Activated naive CD4-positive, alpha-beta T cell (primary cell): ENCODE results near the gene TDRD9.

Experiments
- DNase-seq, 4 experiments: peaks; one replicate each; lab custom pipeline; 2025; lab: John Stamatoyannopoulos, UW

Gene TDRD9

DNA sequence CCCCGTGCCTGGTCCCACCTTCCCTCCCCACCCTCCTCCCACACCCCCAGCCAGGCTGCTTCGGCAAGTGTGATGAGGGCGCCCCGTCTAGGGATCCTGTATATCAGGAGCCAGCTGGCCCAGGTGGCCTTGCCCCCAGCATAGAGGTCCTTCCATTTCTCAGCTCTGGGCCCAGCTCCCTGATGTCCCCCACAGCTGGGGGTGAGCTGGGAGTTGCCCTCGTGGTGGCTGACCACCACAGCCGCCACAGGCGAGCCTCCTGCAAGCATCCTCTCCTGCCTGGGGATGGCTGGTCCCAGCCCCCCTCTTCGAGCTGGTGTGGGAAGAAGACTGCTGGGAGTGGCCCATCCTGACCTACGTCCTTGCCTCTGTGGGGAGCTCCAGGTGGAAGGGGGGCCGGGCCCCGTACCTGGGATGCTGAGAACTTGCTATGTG lies 164.7 kb downstream of the TDRD9 start:
- DNase-seq: no peak

- no peak for DNase-seq
These were observed 165.3 kb downstream of the TDRD9 start for GRCh38 chr14:104093366-104094055.

DNA sequence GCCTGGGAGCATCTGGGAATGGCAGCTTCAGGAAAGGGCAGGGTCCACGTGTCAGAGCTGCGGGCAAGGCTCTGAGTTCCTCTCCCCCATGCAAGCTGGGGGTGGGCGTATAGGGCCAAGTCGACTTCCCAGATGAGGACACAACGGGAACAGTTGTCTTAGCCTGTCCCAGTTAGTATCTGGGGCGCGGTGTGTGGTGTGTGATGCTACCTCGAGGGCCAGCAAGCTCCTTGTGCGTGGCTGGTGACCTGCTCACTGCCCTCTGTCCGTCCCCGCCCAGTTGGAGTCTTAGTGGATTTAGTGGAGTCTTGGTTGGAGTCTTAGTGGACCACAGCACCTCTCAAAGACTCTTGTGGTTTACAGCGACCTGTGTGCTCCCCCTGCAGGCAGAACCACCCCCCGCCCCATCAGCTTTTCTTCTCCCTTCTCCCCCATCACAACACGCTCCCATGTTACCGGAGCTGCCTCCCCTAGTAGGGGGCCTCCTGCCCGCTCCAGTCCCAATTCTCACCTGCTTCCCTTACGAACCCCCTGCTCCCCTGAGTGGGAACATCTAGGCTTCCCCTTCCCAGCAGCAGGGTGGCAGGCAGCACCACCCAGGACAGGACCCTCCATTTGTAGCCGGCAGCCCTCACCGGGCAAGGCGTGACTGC lies 165.9 kb downstream of the TDRD9 start:
- no peak for DNase-seq

- peak; percentile 47 to 79 (median 63) for DNase-seq
These were observed 166.6 kb downstream of the TDRD9 start for GRCh38 chr14:104094709-104095425.

GRCh38 chr14:104095426-104096310 lies 167.4 kb downstream of the TDRD9 start:
- no peak for DNase-seq

DNA sequence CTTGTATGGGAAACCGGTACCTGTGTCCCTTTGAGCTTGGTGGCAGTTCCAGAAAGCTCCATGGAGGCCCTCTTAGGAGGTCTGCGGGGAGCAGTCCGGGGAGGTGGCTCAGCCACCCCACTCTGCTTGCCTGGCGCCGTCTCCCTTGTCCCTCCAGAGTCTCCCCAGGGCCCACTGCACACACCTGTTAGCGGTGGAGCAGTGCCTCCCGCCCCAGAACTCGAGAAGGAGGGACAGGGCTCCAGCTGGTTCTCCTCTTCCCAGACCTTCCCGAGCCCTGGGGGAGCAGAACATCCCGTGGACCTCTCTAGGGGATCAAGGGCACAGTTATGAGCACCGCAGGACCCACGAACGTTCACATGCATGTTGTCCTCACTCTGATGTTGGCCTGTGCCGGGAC lies 168.1 kb downstream of the TDRD9 start:
- DNase-seq: no peak

DNA sequence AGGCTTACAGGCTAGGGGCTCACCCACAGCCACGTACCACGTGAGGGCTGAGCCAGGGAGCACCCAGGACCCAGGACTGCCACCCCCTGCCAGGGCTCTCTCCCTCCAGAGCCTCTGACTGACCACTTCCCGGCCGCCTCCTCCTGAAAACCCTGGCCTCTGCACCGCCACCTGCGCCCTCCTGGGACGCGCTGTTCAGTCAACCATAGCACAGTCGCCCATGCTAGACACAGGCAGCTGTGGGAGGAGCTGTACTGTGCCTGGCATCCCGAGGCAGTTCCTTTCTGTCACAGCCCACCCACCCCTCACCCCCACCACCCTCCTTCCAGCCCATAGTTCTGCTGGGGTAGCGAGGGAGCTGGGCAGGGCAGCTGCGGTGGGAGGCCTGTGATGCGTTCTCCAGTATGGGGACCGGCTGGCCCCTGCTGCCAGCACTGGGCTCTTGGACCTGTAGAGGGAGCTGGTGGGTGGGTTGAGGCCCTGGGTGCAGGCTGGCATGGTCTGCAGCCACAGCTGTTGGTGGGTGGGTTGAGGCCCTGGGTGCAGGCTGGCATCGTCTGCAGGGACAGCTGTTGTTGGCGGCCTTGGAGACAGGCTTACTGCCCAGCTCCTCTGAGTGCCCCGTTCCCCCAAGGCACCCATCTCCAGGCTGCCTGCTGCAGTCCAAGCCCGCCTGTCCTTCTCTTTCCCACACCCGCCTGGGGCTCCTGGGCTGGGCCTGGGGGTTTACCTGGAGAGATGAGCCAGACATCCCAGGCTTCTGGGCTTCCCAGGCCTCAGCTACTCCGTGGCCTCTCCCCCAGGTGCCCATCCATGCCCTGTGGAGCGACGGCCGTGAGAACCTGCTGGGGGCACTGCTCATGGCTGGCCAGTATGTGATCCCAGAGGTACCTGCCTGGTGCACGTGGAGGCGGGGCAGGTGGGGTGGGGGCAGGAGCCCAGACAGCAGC lies 168.8 kb downstream of the TDRD9 start:
- no peak for DNase-seq

DNA sequence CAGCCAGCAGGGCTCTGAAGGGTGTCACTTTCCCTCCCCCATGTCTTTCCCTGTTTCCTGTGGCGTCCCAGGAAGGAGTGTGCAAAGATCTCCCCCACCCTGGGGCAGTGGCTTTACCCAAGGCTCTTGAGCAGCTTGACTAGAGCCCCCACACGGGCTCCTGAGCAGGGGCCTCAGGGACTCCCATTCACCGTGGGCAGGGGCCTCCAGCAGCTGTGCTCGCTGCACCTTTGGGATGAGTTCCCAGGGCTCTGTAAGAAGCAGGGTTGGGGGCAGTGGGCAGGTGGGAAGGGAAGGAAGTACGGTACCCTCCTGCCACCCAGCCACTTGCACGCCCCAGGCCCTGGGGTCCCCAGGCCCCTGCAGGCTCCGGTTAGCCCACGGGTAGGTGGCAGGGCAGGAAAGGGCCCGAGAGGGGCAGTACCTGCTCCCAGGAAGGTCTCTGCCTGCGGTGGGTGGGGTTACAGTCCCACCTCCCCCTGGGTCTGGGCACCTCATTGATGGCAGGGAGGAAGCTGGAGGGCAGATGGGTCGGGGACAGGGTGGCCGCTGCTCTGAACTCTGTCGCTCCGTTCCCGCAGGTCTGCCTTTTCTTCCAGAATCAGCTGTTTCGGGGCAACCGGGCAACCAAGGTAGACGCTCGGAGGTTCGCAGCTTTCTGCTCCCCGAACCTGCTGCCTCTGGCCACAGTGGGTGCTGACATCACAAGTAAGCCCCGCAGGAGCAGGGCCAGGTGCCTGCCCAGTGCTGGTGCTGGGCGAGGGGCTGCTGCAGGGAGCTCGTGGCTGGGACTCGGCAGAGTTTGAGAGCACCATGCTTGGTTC lies 170.2 kb downstream of the TDRD9 start:
- no peak for DNase-seq

- no peak for DNase-seq
These were observed 171.1 kb downstream of the TDRD9 start for GRCh38 chr14:104099096-104100041.

DNA sequence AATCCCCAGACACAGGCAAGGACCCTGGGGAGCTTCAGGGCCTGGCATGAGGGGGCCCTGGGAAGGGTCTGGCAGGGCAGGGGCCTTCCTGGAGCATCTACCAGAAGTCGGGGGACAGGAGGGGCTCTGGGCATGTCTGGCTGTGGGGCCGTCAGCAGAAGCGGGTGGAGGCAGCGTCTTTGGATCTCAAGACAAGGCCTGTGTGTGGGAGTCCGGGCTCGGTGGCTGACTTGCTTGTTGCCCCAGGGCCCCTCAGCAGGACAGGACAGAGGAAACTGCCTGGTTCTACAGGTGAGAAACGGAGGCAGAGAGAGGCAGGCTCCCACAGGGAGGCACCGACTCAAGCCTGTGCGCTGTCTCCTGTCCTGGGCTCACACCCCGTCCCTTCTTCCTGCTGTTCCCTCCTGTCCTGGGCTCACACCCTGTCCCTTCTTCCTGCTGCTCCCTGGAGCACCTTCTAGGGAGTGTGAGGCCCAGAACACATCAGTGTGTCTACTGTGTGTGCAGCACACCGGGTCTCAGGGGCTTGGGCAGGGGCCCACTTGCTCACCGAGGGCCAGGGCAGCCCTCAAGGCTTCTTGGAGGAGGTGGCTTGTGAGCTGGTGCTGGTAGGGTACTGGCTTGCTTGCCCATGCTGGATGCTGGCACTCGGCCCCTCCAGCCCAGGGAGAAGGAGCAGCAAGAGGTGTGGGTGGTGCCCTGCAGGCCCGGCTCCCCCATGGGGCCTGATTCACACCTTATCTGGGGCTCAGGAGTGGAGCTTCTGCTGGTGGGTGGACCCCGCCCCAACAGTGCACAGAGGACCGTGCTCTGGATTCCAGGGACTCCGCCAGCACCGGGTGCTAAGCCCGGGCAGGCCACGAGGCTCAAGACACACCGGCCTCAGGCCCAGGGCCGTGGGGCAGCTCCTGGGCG lies 172.2 kb downstream of the TDRD9 start:
- DNase-seq: no peak

DNA sequence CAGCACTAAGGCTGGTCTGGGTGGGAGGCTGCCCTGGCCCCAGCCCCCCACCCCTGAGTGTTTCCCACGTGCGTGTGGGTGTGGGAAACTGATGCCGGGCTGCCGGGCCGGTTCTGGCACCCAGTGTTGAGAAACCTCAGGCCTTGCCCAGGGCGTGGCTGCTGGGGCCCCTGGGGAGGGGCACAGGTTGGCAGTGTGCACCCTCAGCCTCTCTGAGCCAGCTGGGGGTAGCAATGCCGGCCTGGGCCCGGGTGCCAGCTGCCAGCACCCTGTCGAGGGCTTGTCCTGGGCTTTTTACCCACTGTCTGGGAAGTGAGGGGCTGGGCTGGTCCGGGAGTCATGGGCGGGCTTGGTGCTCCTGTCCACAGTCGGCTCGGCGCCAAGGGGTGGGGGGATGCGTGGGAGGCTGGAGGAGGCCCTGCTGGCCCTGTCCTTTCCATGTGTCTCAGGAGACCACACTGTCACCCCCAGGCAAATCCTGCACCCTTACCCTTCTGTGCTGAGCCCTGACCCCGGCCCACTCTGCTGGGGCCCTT lies 172.9 kb downstream of the TDRD9 start:
- no peak for DNase-seq

GRCh38 chr14:104101651-104102281 lies 173.5 kb downstream of the TDRD9 start:
- DNase-seq: no peak
